Measurements from ENCODE around the gene PHACTR3. TPM values are rescaled to one million over a fixed set of nuclear protein-coding genes. Genes with fewer than 3 reads are reported as not detected.

PHACTR3 gene
- total and polyA plus RNA-seq, 2 of the 8 experiments (the other 6 are each of a cell fraction or from before 2014, with no cell fraction given) = 0.05 to 0.13 TPM

DNA sequence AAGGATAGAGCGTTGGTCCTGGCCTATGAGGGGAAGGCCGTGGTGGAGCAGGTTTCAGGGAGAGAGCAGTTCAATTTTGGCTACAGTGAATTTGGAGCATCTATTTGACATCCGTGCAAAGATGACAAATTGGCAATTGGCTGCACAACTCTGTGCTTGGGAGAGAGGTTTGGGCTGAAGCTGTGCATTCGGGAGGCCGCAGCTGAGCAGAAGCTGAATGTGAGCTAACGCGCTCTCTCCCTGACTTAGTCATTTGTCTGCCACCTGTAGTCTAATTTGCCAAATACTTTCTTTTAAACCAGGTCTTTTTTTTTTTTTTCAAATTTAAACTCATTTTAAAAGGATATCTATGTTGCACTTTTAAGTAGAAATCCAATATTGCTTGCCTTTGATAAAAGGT is 78.8 kb downstream of the PHACTR3 start (continued):
- no peak for TF ChIP-seq CHD7 (IDR thresholded peaks at IDR 0.05; ENCODE audit: insufficient replicate concordance, low read length)
